Measurements from ENCODE around the gene ZFP36L2. TPM values are rescaled to one million over a fixed set of nuclear protein-coding genes. Genes with fewer than 3 reads are reported as not detected.

ZFP36L2 gene
- total RNA-seq, 1 donor from 2014 or later, result 206 TPM

DNA sequence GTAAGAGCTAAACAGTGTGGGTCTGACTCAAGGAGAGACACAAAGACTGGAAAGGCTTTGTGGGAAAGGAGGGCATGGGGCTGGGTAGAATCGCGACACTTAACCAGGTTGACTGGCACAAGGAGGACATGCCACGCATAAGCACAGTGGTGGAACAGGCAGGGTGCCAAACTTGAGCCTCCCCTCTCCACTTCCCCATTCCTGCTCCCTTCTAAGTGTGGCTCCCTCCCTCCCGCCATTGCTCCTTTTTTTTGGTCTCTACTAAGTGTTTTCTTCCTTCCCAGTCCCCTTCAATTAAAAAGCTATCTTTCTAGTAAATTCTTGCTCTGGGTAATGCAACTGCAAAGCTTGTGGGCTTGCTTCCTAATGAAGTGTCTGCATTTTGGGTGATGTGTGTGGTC lies 40.3 kb upstream of the ZFP36L2 start:
- no peak for DNase-seq (ENCODE audit: extremely low spot score in 2 of 2)
- no peaks in the 10 kb centered on the region for H3K9me3 ChIP-seq
- no peak overlapping the region for H3K4me3 ChIP-seq
- no peaks in the 10 kb centered on the region for H3K27me3 ChIP-seq
- intact Hi-C loops (cut with DNase I), result no loop called here
- TF ChIP-seq, protein P1, sequence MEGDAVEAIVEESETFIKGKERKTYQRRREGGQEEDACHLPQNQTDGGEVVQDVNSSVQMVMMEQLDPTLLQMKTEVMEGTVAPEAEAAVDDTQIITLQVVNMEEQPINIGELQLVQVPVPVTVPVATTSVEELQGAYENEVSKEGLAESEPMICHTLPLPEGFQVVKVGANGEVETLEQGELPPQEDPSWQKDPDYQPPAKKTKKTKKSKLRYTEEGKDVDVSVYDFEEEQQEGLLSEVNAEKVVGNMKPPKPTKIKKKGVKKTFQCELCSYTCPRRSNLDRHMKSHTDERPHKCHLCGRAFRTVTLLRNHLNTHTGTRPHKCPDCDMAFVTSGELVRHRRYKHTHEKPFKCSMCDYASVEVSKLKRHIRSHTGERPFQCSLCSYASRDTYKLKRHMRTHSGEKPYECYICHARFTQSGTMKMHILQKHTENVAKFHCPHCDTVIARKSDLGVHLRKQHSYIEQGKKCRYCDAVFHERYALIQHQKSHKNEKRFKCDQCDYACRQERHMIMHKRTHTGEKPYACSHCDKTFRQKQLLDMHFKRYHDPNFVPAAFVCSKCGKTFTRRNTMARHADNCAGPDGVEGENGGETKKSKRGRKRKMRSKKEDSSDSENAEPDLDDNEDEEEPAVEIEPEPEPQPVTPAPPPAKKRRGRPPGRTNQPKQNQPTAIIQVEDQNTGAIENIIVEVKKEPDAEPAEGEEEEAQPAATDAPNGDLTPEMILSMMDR (IDR thresholded peaks at IDR 0.05), result no peak
- no peak for TF ChIP-seq POLR2A (IDR thresholded peaks at IDR 0.05)
- TF ChIP-seq POLR2AphosphoS5 (IDR thresholded peaks at IDR 0.05; ENCODE audit: insufficient read depth in 1 of 2, low read depth in 1 of 2), result no peak
- H3K4me1 ChIP-seq, result peaks cover 41% of the 10 kb centered on the region
- H3K27ac ChIP-seq, result peak overlapping the region; percentile 88
- no peaks in the 10 kb centered on the region for H3K36me3 ChIP-seq

DNA sequence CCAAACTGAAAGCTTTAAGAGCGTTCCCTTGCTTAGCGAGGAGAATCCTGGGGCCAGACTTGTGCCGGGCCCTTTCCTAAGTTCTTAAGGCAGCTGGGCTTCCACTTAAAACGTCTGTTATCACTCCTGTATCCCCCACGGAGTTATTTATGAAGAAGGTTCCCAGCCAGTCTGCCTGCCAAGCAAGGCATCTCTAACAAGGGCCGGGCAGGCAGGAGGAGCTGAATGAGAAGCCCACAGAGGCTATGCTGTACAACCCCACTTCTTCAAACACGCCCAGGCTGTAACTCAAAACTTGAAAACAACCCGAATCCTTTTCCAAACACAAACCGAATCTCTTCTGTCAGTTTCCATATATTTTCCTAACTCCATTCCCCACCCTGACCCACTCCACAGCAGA lies 39.0 kb upstream of the ZFP36L2 start:
- Histone ChIP-seq H3K27ac (peak overlapping the region; percentile 88), H3K4me3 (no peak overlapping the region), H3K9me3 (no peaks in the 10 kb centered on the region), H3K4me1 (peaks cover 34% of the 10 kb centered on the region), H3K36me3 (no peaks in the 10 kb centered on the region), H3K27me3 (no peaks in the 10 kb centered on the region)
- intact Hi-C loops (cut with DNase I), result no loop called here
- TF ChIP-seq POLR2A (IDR thresholded peaks at IDR 0.05) (no peak), POLR2AphosphoS5 (IDR thresholded peaks at IDR 0.05; ENCODE audit: insufficient read depth in 1 of 2, low read depth in 1 of 2) (no peak)
- TF ChIP-seq, protein P1 (IDR thresholded peaks at IDR 0.05), result no peak
- DNase-seq (ENCODE audit: extremely low spot score in 2 of 2), result no peak

DNA sequence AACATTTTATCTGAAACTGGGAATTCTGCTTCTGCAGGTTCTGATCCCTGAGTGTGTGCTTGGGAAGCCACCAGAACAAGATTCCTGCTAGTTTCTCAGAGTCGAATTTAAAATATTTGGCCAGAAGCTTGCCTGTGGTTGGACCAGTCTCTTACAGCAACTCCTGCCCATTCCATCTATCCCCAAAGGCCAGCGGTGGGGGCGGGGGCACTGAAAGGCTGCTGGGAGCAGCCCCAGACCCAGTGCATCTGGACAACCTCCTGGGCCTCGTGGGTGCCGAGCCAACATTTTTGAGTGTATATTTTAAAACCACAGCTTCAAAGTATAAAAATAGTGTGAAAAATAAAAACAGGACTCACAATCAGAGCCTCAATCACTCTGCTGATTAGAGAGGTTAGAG lies 38.6 kb upstream of the ZFP36L2 start:
- Histone ChIP-seq H3K27me3 (no peaks in the 10 kb centered on the region), H3K27ac (peak overlapping the region; percentile 88), H3K36me3 (no peaks in the 10 kb centered on the region), H3K4me1 (peaks cover 30% of the 10 kb centered on the region), H3K4me3 (no peak overlapping the region), H3K9me3 (no peaks in the 10 kb centered on the region)
- intact Hi-C loops (cut with DNase I), result no loop called here
- TF ChIP-seq, protein P1 (IDR thresholded peaks at IDR 0.05), result no peak
- TF ChIP-seq POLR2A (IDR thresholded peaks at IDR 0.05), result no peak
- TF ChIP-seq POLR2AphosphoS5 (IDR thresholded peaks at IDR 0.05; ENCODE audit: insufficient read depth in 1 of 2, low read depth in 1 of 2), result no peak
- no peak for DNase-seq (ENCODE audit: extremely low spot score in 2 of 2)

DNA sequence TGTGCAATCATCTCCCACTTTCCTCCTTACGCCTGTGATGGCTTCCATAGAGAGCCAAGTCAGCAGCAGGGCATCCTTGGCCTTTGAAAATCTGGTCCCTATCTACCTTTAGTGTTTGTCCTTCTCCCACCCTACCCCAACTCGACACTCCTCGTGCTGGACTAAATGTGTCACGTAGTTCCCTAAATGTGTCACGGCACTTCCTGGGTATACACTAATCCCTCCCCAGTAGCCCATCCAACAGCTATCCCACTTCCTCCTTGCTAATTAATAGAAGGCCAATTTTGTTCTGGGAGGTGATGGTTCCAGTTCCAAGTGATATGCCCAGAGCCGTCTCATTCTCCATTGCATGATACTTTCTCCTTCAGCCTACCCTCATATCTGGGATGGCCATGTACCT lies 36.5 kb upstream of the ZFP36L2 start:
- Histone ChIP-seq H3K4me1 (peaks cover 9% of the 10 kb centered on the region), H3K4me3 (no peak overlapping the region), H3K9me3 (no peaks in the 10 kb centered on the region), H3K27me3 (no peaks in the 10 kb centered on the region), H3K36me3 (no peaks in the 10 kb centered on the region), H3K27ac (no peak overlapping the region)
- no peak for DNase-seq (ENCODE audit: extremely low spot score in 2 of 2)
- intact Hi-C loops (cut with DNase I), result no loop called here
- TF ChIP-seq POLR2A (IDR thresholded peaks at IDR 0.05), result no peak
- TF ChIP-seq, protein P1 (IDR thresholded peaks at IDR 0.05), result no peak
- no peak for TF ChIP-seq POLR2AphosphoS5 (IDR thresholded peaks at IDR 0.05; ENCODE audit: insufficient read depth in 1 of 2, low read depth in 1 of 2)

DNA sequence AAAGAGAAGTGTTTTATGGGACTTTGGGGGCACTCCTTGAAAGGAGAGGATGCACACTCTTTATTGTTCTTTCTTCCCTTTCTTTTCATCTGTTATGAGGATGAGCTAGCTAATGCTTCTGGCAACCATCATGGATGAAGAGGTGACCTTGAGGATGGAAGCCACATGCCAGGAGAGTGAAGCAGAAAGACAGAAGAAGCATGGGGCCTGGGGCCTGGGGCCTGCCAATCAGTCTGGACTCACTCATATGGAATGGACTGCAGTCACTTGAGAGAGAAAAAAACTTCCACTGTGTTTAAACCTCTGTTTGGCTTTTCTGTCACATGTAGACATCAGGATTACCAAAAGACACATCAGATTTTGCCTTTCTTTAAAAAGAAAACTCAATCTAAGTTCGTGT lies 35.8 kb upstream of the ZFP36L2 start:
- DNase-seq (ENCODE audit: extremely low spot score in 2 of 2), result no peak
- Histone ChIP-seq H3K27me3 (no peaks in the 10 kb centered on the region), H3K36me3 (no peaks in the 10 kb centered on the region), H3K4me1 (peaks cover 2% of the 10 kb centered on the region), H3K4me3 (no peak overlapping the region), H3K27ac (no peak overlapping the region), H3K9me3 (no peaks in the 10 kb centered on the region)
- TF ChIP-seq, protein P1 (IDR thresholded peaks at IDR 0.05), result no peak
- TF ChIP-seq POLR2AphosphoS5 (IDR thresholded peaks at IDR 0.05; ENCODE audit: insufficient read depth in 1 of 2, low read depth in 1 of 2), result no peak
- no peak for TF ChIP-seq POLR2A (IDR thresholded peaks at IDR 0.05)
- intact Hi-C loops (cut with DNase I), result no loop called here

Data from vagina (tissue), 2 donors.